GM19397 (cell line): ENCODE data around the gene EXTL1.

Source experiments
- ATAC-seq: cut with Tn5 transposase; IDR thresholded peaks from one replicate; pipeline ENCODE4 v1.9.1; 2021; ENCODE audit warnings: mild to moderate bottlenecking, moderate library complexity; ENCODE audit not compliant: unreplicated experiment

EXTL1 gene

GRCh38 chr1:26022404-26022779 lies 817 bp downstream of the EXTL1 start:
- ATAC-seq = no peak

GRCh38 chr1:26023009-26023408 lies 1.4 kb downstream of the EXTL1 start:
- no peak for ATAC-seq

GRCh38 chr1:26023826-26024225 lies 2.3 kb downstream of the EXTL1 start:
- no peak for ATAC-seq

GRCh38 chr1:26025060-26025459 lies 3.5 kb downstream of the EXTL1 start:
- ATAC-seq = no peak

- no peak for ATAC-seq
Measured at GRCh38 chr1:26025517-26025916, 3.9 kb downstream of the EXTL1 start.

GRCh38 chr1:26027716-26028489 lies 6.3 kb downstream of the EXTL1 start:
- no peak for ATAC-seq

- ATAC-seq = no peak
Measured at GRCh38 chr1:26028490-26028980, 7.0 kb downstream of the EXTL1 start.

GRCh38 chr1:26029054-26029863 lies 7.7 kb downstream of the EXTL1 start:
- ATAC-seq = no peak

- no peak for ATAC-seq
Measured at GRCh38 chr1:26029864-26030481, 8.4 kb downstream of the EXTL1 start.

GRCh38 chr1:26031196-26031595 lies 9.6 kb downstream of the EXTL1 start:
- ATAC-seq = no peak

- no peak for ATAC-seq
Measured at GRCh38 chr1:26031611-26032220, 10.1 kb downstream of the EXTL1 start.

- no peak for ATAC-seq
Measured at GRCh38 chr1:26032656-26033357, 11.2 kb downstream of the EXTL1 start.

GRCh38 chr1:26034504-26035202 lies 13.1 kb downstream of the EXTL1 start:
- no peak for ATAC-seq

GRCh38 chr1:26035203-26035958 lies 13.8 kb downstream of the EXTL1 start:
- ATAC-seq = peak; percentile 81

GRCh38 chr1:26035959-26036755 lies 14.6 kb downstream of the EXTL1 start:
- peak; percentile 51 for ATAC-seq

GRCh38 chr1:26036756-26037281 lies 15.2 kb downstream of the EXTL1 start:
- ATAC-seq = no peak

GRCh38 chr1:26037904-26038303 lies 16.3 kb downstream of the EXTL1 start:
- ATAC-seq = no peak

- no peak for ATAC-seq
Measured at GRCh38 chr1:26038477-26038876, 16.9 kb downstream of the EXTL1 start.
